GM23248 (cell line): ENCODE measurements around the gene THSD4. TPM values are rescaled to one million over a fixed set of nuclear protein-coding genes. Genes with fewer than 3 reads are reported as not detected.

ENCODE experiments used
- DNase-seq: peaks from one replicate; pipeline ENCODE4 v3.0.0-alpha.2; 2015
- H2AFZ ChIP-seq: fragments of 200-600 bp; sonication (generic); 2 replicates; pipeline ENCODE4 v1.6.1; 2016; ENCODE audit warnings: antibody characterized with exemption
- H3F3A ChIP-seq: fragments of 200-600 bp; sonication (generic); 2 replicates; pipeline ENCODE4 v1.6.1; 2016; ENCODE audit warnings: mild to moderate bottlenecking, antibody characterized with exemption, mixed run types; ENCODE audit not compliant: insufficient read depth
- H3K27ac ChIP-seq: fragments of 200-600 bp; sonication (generic); 2 replicates; pipeline ENCODE4 v1.5.1; 2016; ENCODE audit warnings: mild to moderate bottlenecking
- H3K27me3 ChIP-seq: fragments of 200-600 bp; sonication (generic); replicated peaks from 2 replicates; pipeline ENCODE4 v1.6.1; 2016; ENCODE audit warnings: mild to moderate bottlenecking; ENCODE audit not compliant: insufficient read depth
- H3K36me3 ChIP-seq: fragments of 200-600 bp; sonication (generic); 2 replicates; pipeline ENCODE4 v1.6.1; 2016; ENCODE audit warnings: low read depth, mild to moderate bottlenecking
- H3K4me1 ChIP-seq: fragments of 200-600 bp; sonication (generic); 2 replicates; pipeline ENCODE4 v1.6.1; 2016; ENCODE audit warnings: mild to moderate bottlenecking; ENCODE audit not compliant: insufficient read depth
- H3K4me2 ChIP-seq: fragments of 200-600 bp; sonication (generic); one replicate; pipeline ENCODE4 v1.6.1; 2016; ENCODE audit warnings: mild to moderate bottlenecking; ENCODE audit not compliant: unreplicated experiment
- H3K4me3 ChIP-seq: fragments of 200-600 bp; sonication (generic); 2 replicates; pipeline ENCODE4 v1.5.1; 2016; ENCODE audit warnings: mild to moderate bottlenecking
- H3K79me2 ChIP-seq: fragments of 200-600 bp; sonication (generic); 2 replicates; pipeline ENCODE4 v1.6.1; 2016; ENCODE audit warnings: mild to moderate bottlenecking; ENCODE audit not compliant: insufficient read depth
- H3K9ac ChIP-seq: fragments of 200-600 bp; sonication (generic); 2 replicates; pipeline ENCODE4 v1.6.1; 2016; ENCODE audit warnings: mild to moderate bottlenecking
- H3K9me2 ChIP-seq: fragments of 200-600 bp; sonication (generic); 2 replicates; pipeline ENCODE4 v1.6.1; 2016; ENCODE audit warnings: mixed run types, mild to moderate bottlenecking, moderate library complexity; ENCODE audit not compliant: insufficient read depth
- H3K9me3 ChIP-seq: fragments of 200-600 bp; sonication (generic); one replicate; pipeline ENCODE4 v1.6.1; 2017; ENCODE audit warnings: low read depth
- H4K20me1 ChIP-seq: fragments of 200-600 bp; sonication (generic); 2 replicates; pipeline ENCODE4 v1.6.0; 2016; ENCODE audit not compliant: insufficient read depth
- EZH2 ChIP-seq: fragments of 200-600 bp; sonication (generic); IDR thresholded peaks from 2 replicates; pipeline ENCODE4 v1.6.1; 2018; ENCODE audit warnings: antibody characterized with exemption, mild to moderate bottlenecking; ENCODE audit not compliant: insufficient read depth, poor library complexity, severe bottlenecking
- EZH2phosphoT487 ChIP-seq: fragments of 200-600 bp; sonication (generic); IDR thresholded peaks from 2 replicates; pipeline ENCODE4 v1.6.1; 2018; ENCODE audit warnings: antibody characterized with exemption, moderate library complexity, mild to moderate bottlenecking, low read depth; ENCODE audit not compliant: insufficient read depth
- WGBS, 2 experiments: methylation state at CpG; one replicate each; pipeline ENCODE4 v1.1.6; 2015 to 2017; ENCODE audit warnings: low lambda C conversion rate in 2 of 2, low coverage in 1 of 2; ENCODE audit errors: missing lambda C conversion rate in 2 of 2; 5-methylcytosine and 5-hydroxymethylcytosine counted together
- in situ Hi-C: fragments of 300-500 bp; cut with MboI; formaldehyde crosslinking; loops from 2 replicates; pipeline ENCODE4 v1.15.0; 2020
- polyA plus RNA-seq: library from polyadenylated mRNA; unstranded; fragments of >200 nt; fragmentation: Nextera tagmentation; extraction: Ambion mirVana; gene quantifications from 2 replicates; pipeline ENCODE4 v1.2.1, GENCODE V29; 2016
- total RNA-seq: library from RNA; depleted of rRNA; stranded (reverse); fragments of >200 nt; shearing (Covaris generic); gene quantifications from 2 replicates; pipeline ENCODE4 v1.2.3, GENCODE V29; 2014

THSD4 gene
- total and polyA plus RNA-seq, 2 experiments from 2014 or later = 14.2 to 58.9 TPM

- Histone ChIP-seq H3K27ac (no peak overlapping the region), H3K4me3 (no peak overlapping the region), H3F3A (0 out of 2 replicates have a peak, but pooled peaks cover 14% of the 10 kb centered on the region), H4K20me1 (no peaks in the 10 kb centered on the region), H3K9me2 (no peaks in the 10 kb centered on the region), H3K9me3 (no peaks in the 10 kb centered on the region), H3K36me3 (no peaks in the 10 kb centered on the region), H3K4me1 (peaks cover 21% of the 10 kb centered on the region), H2AFZ (no peak overlapping the region), H3K4me2 (no peak overlapping the region), H3K9ac (no peak overlapping the region), H3K79me2 (peaks cover 97% of the 10 kb centered on the region), H3K27me3 (no peaks in the 10 kb centered on the region)
- WGBS, 2 experiments = 90 to 93% methylated on average over 6 of the region's 6 CpGs
- DNase-seq = peak; percentile 22
- in situ Hi-C loops = no loop called here
- TF ChIP-seq EZH2phosphoT487 = no peak
Observed at GRCh38 chr15:71128939-71129562, 13.8 kb downstream of the THSD4 start.

DNA sequence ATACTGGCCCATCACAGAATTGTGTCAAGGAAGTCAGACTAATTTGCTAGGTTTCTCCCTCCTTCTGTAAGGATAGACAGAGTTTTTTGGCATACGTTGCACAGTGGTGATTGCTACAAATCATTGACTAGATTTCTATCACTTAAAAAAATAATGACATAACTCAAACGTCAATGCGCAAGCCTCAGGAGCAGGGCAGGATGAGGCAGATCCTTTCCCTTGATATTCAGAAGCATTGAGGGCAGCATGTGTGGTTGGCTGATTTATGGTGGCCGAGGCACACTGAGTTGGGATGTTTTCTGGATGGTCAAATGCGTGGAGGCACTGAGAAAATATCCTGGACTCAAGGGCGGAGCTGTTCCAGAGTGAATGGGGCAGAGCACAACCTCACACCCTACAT lies 14.4 kb downstream of the THSD4 start:
- no peaks in the 10 kb centered on the region for H3K9me3 ChIP-seq
- H3K27ac ChIP-seq = no peak overlapping the region
- no peak overlapping the region for H3K4me3 ChIP-seq
- in situ Hi-C loops = no loop called here
- H3K79me2 ChIP-seq = peaks cover 97% of the 10 kb centered on the region
- no peaks in the 10 kb centered on the region for H4K20me1 ChIP-seq
- no peaks in the 10 kb centered on the region for H3K36me3 ChIP-seq
- H3F3A ChIP-seq = 0 out of 2 replicates have a peak, but pooled peaks cover 14% of the 10 kb centered on the region
- no peak for DNase-seq
- H3K9me2 ChIP-seq = no peaks in the 10 kb centered on the region
- H3K4me1 ChIP-seq = peaks cover 21% of the 10 kb centered on the region
- no peak overlapping the region for H2AFZ ChIP-seq
- TF ChIP-seq EZH2 (no peak), EZH2phosphoT487 (no peak)
- no peaks in the 10 kb centered on the region for H3K27me3 ChIP-seq
- no peak overlapping the region for H3K9ac ChIP-seq
- 82 to 84% methylated on average over 6 of the region's 6 CpGs for WGBS, 2 experiments
- H3K4me2 ChIP-seq = no peak overlapping the region

DNA sequence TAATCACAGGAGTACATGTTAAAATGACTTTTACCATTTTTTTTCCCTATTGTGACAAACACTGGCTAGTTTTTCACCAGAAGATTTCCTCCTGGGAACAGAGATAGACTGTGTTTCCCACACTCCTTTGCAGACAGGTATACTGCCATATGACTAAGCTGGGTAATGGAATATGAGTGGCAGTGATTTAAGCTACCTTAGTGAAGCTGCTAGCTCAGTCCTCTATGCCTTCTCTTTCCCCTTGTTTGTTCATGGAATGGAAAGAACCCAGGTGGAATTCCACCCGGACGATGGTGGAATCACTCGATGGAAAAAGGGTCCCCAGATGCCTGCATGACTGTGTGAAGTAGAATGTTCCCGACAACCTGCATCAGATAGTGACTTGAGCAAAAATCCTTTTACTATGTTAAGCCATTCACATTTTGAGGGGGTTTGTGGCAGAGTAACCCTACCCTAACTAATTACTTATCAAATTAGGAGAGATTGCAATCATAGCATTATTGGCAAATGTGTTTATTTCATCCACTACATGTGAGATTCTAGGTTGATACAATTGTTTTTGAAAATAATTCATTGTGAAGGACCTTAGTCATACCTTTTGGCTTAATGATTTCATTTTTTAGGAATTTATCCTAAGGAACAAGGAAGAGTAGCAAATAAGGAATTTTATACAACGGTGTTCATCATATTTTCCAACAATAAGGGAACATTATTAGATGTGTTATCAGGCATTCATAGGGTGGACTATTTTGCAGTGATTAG lies 16.5 kb downstream of the THSD4 start:
- Histone ChIP-seq H3K9me3 (no peaks in the 10 kb centered on the region), H3K9ac (no peak overlapping the region), H3K4me3 (no peak overlapping the region), H3K9me2 (no peaks in the 10 kb centered on the region), H3K27me3 (no peaks in the 10 kb centered on the region), H4K20me1 (no peaks in the 10 kb centered on the region), H2AFZ (no peak overlapping the region), H3K79me2 (peaks cover 89% of the 10 kb centered on the region), H3F3A (peaks cover 16% of the 10 kb centered on the region; the same call in 1 of the 2 replicates), H3K27ac (no peak overlapping the region), H3K4me2 (no peak overlapping the region), H3K4me1 (peaks cover 30% of the 10 kb centered on the region), H3K36me3 (no peaks in the 10 kb centered on the region)
- TF ChIP-seq EZH2 (no peak), EZH2phosphoT487 (no peak)
- in situ Hi-C loops = no loop called here
- DNase-seq = peak; percentile 45
- 81 to 82% methylated on average over 5 of the region's 5 CpGs for WGBS, 2 experiments

- Histone ChIP-seq H3K9me2 (no peaks in the 10 kb centered on the region), H3K36me3 (no peaks in the 10 kb centered on the region), H3K4me1 (peaks cover 33% of the 10 kb centered on the region), H3F3A (peaks cover 24% of the 10 kb centered on the region; the same call in 1 of the 2 replicates), H3K27me3 (no peaks in the 10 kb centered on the region), H3K4me3 (no peak overlapping the region), H3K9me3 (no peaks in the 10 kb centered on the region), H2AFZ (no peak overlapping the region), H3K9ac (no peak overlapping the region), H4K20me1 (no peaks in the 10 kb centered on the region), H3K4me2 (no peak overlapping the region), H3K27ac (no peak overlapping the region), H3K79me2 (peaks cover 89% of the 10 kb centered on the region)
- TF ChIP-seq EZH2 (no peak), EZH2phosphoT487 (no peak)
- DNase-seq = no peak
- in situ Hi-C loops = no loop called here
- WGBS, 2 experiments = 88 to 93% methylated on average over 12 of the region's 12 CpGs
Observed at GRCh38 chr15:71133747-71134472, 18.6 kb downstream of the THSD4 start.
